Naive thymus-derived CD4-positive, alpha-beta T cell (primary cell): ENCODE measurements around the gene RGS5. TPM values are rescaled to one million over a fixed set of nuclear protein-coding genes. Genes with fewer than 3 reads are reported as not detected.

ENCODE experiments used
- ATAC-seq: fragments of 150-1000 bp; cut with Tn5 transposase; 2 replicates; pipeline ENCODE4 v1.10.0; 2021; ENCODE audit warnings: mild to moderate bottlenecking, moderate library complexity
- CTCF ChIA-PET: fragments of 350-600 bp; sonication (Branson Sonifier 250); formaldehyde crosslinking; loops from one replicate; lab custom pipeline; 2021; ENCODE audit warnings: antibody characterized with exemption; lab: Charles Lee
- POLR2A ChIA-PET: fragments of 350-600 bp; sonication (Branson Sonifier 250); formaldehyde crosslinking; loops from one replicate; lab custom pipeline; 2021; ENCODE audit warnings: antibody characterized with exemption, inconsistent platforms; lab: Charles Lee
- DNase-seq, 9 donors: peaks; one replicate each; pipeline versions ENCODE4 v3.0.0 to v3.0.0-alpha.2; 2020 to 2022; ENCODE audit warnings: mixed read lengths in 1 of 9
- H3K27ac ChIP-seq: one replicate; pipeline ENCODE4 v1.7.0; 2013; ENCODE audit warnings: mild to moderate bottlenecking, low read depth, low read length, moderate library complexity
- H3K27me3 ChIP-seq, 2 donors: one replicate each; pipeline ENCODE4 v1.7.0; 2013; ENCODE audit warnings: low read length in 2 of 2, mild to moderate bottlenecking in 2 of 2, moderate library complexity in 2 of 2; ENCODE audit not compliant: control insufficient read depth in 2 of 2, insufficient read depth in 2 of 2
- H3K36me3 ChIP-seq, 3 experiments: 1 replicate in 2 of 3; 2 replicates in 1 of 3; pipeline ENCODE4 v1.7.0; 2013; ENCODE audit warnings: low read length in 3 of 3, mild to moderate bottlenecking in 3 of 3, moderate library complexity in 1 of 3; ENCODE audit not compliant: insufficient read depth in 3 of 3, control insufficient read depth in 2 of 3
- H3K4me1 ChIP-seq, 2 donors: one replicate each; pipeline ENCODE4 v1.7.0; 2013; ENCODE audit warnings: low read length in 2 of 2, mild to moderate bottlenecking in 2 of 2, moderate library complexity in 1 of 2; ENCODE audit not compliant: control insufficient read depth in 2 of 2, insufficient read depth in 2 of 2
- H3K4me3 ChIP-seq: 2 replicates; pipeline ENCODE4 v1.7.0; 2013; ENCODE audit warnings: mild to moderate bottlenecking, low read length
- H3K9me3 ChIP-seq, 3 experiments: 1 replicate in 2 of 3; 2 replicates in 1 of 3; pipeline ENCODE4 v1.7.0; 2013; ENCODE audit warnings: low read length in 3 of 3; ENCODE audit not compliant: control insufficient read depth in 2 of 3
- H3K27ac Mint-ChIP-seq, 9 donors: one replicate each; pipeline ENCODE4 v1.8.0; 2020 to 2022; ENCODE audit warnings: mixed read lengths in 9 of 9, mild to moderate bottlenecking in 8 of 9, moderate library complexity in 5 of 9, inconsistent platforms in 2 of 9
- H3K27me3 Mint-ChIP-seq, 5 donors: one replicate each; pipeline ENCODE4 v1.8.0; 2021 to 2022; ENCODE audit warnings: mixed read lengths in 5 of 5, mild to moderate bottlenecking in 1 of 5
- H3K36me3 Mint-ChIP-seq, 5 donors: one replicate each; pipeline ENCODE4 v1.8.0; 2020 to 2022; ENCODE audit warnings: mixed read lengths in 5 of 5, mild to moderate bottlenecking in 3 of 5, inconsistent platforms in 1 of 5
- H3K4me1 Mint-ChIP-seq, 7 donors: one replicate each; pipeline ENCODE4 v1.8.0; 2020 to 2022; ENCODE audit warnings: mixed read lengths in 7 of 7, mild to moderate bottlenecking in 3 of 7, inconsistent platforms in 1 of 7
- H3K4me3 Mint-ChIP-seq, 10 donors: one replicate each; pipeline ENCODE4 v1.8.0; 2020 to 2022; ENCODE audit warnings: mild to moderate bottlenecking in 10 of 10, mixed read lengths in 10 of 10, moderate library complexity in 6 of 10, inconsistent platforms in 2 of 10
- H3K9me3 Mint-ChIP-seq, 11 donors: one replicate each; pipeline ENCODE4 v1.8.0; 2020 to 2022; ENCODE audit warnings: mixed read lengths in 11 of 11, mild to moderate bottlenecking in 4 of 11, inconsistent platforms in 1 of 11, moderate library complexity in 1 of 11
- intact Hi-C, 2 donors: fragments of 100-400 bp; cut with micrococcal nuclease; formaldehyde crosslinking; loops; one replicate each; pipeline ENCODE4 v1.15.1; 2023
- polyA plus RNA-seq, 2 donors: library from polyadenylated mRNA; unstranded; fragments of 300-500 nt; fragmentation: Illumina TruSeq; gene quantifications; one replicate each; pipeline ENCODE4 v1.2.3, GENCODE V29; 2021
- total RNA-seq, 6 experiments: library from RNA in 5 of 6; stranded (reverse) in 5 of 6; gene quantifications; 1 replicate in 5 of 6; 2 replicates in 1 of 6; pipeline ENCODE4 v1.2.3 and lab custom pipeline; 2021 to 2026

RGS5 gene
- total and polyA plus RNA-seq, 7 experiments from 2014 or later, result 0.50 to 7.6 (median 4.0) TPM

- H3K4me3 ChIP-seq, result no peak overlapping the region
- H3K27ac ChIP-seq, result no peak overlapping the region
- H3K4me1 ChIP-seq, result no peaks in the 10 kb centered on the region
- H3K36me3 Mint-ChIP-seq, result no peaks in the 10 kb centered on the region
- DNase-seq (peak in 6 of 9 donors; percentile 3 to 34 (median 10)), ATAC-seq (no peak)
- no peaks in the 10 kb centered on the region for H3K4me1 Mint-ChIP-seq
- H3K27me3 ChIP-seq, result no peaks in the 10 kb centered on the region
- ChIA-PET CTCF (interaction anchor here (0.6 to 0.8 kb wide), 2 partner anchors 601 to 817 kb away, joined by 3 read pairs; no protein-coding TSS in a partner anchor), POLR2A (no interaction called here)
- no peaks in the 10 kb centered on the region for H3K36me3 ChIP-seq
- H3K27me3 Mint-ChIP-seq, result peaks cover 0 to 13% (median 4%) of the 10 kb centered on the region in 5 donors
- intact Hi-C loops, result loop anchor here (1.0 to 10.0 kb wide), 5 partner anchors 143 to 1120 kb away; no protein-coding TSS in a partner anchor
- no peak overlapping the region for H3K27ac Mint-ChIP-seq
- H3K9me3 ChIP-seq, result no peaks in the 10 kb centered on the region
- no peak overlapping the region for H3K4me3 Mint-ChIP-seq
- no peaks in the 10 kb centered on the region for H3K9me3 Mint-ChIP-seq
These were observed 27.9 kb downstream of the RGS5 start for GRCh38 chr1:163174524-163175437.

DNA sequence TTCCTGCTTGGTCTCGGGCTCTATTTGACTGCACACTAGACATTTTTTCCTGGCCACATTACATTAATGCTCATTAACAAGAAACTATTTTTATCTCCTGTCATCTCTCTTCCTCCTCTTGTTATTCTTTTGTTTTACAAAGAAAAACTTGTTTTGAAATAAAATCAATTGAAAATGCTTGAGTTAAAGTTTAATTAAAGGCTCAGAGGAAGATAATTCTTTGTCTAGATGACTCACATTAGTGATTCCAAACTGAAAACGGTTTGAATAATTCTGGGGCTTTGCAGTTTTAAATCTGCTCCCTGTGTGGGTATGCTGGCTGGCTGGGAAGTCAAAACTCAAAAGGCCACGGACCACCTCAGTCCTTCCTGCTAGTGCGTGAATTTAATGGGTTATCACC is 29.6 kb downstream of the RGS5 start:
- Histone ChIP-seq H3K36me3 (no peaks in the 10 kb centered on the region), H3K27me3 (no peaks in the 10 kb centered on the region), H3K4me1 (no peaks in the 10 kb centered on the region), H3K27ac (no peak overlapping the region), H3K9me3 (no peaks in the 10 kb centered on the region), H3K4me3 (no peak overlapping the region)
- H3K27ac Mint-ChIP-seq, result no peak overlapping the region
- no peaks in the 10 kb centered on the region for H3K36me3 Mint-ChIP-seq
- DNase-seq (no peak), ATAC-seq (no peak)
- no peaks in the 10 kb centered on the region for H3K4me1 Mint-ChIP-seq
- intact Hi-C loops, result loop anchor here in 1 of 2 donors (5.0 to 10.0 kb wide), 2 partner anchors 144 to 1118 kb away; no protein-coding TSS in a partner anchor
- no peak overlapping the region for H3K4me3 Mint-ChIP-seq
- H3K27me3 Mint-ChIP-seq, result peaks cover 0 to 13% (median 4%) of the 10 kb centered on the region in 5 donors
- POLR2A ChIA-PET, result no interaction called here
- CTCF ChIA-PET, result no interaction called here
- H3K9me3 Mint-ChIP-seq, result no peaks in the 10 kb centered on the region

DNA sequence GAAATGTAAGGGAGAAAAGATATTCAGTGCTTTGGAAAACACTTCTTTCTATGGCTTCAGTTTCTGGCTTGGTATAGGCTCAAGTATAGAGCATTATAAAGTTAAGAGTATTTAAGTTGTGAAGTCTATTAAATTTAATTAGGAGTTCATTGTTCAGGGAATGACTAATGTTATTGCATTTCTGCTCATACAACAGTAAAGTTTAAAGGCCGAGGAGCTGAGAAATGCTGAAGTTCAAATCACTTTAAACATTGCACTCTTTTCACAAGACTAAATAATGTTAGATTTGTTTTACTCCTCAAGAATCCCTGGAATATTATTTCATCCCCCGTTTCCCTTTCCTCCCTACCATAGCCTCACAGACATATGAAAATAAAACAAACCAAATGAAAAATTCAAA is 30.1 kb downstream of the RGS5 start:
- Mint-ChIP-seq H3K36me3 (no peaks in the 10 kb centered on the region), H3K9me3 (no peaks in the 10 kb centered on the region), H3K27me3 (peaks cover 0 to 13% (median 4%) of the 10 kb centered on the region in 5 donors), H3K4me3 (no peak overlapping the region), H3K27ac (no peak overlapping the region), H3K4me1 (no peaks in the 10 kb centered on the region)
- Histone ChIP-seq H3K27ac (no peak overlapping the region), H3K9me3 (no peaks in the 10 kb centered on the region), H3K4me1 (no peaks in the 10 kb centered on the region), H3K36me3 (no peaks in the 10 kb centered on the region), H3K27me3 (no peaks in the 10 kb centered on the region), H3K4me3 (no peak overlapping the region)
- DNase-seq (no peak), ATAC-seq (no peak)
- intact Hi-C loops, result loop anchor here in 1 of 2 donors (5.0 to 10.0 kb wide), 2 partner anchors 145 to 1118 kb away; no protein-coding TSS in a partner anchor
- POLR2A ChIA-PET, result no interaction called here
- CTCF ChIA-PET, result no interaction called here

DNA sequence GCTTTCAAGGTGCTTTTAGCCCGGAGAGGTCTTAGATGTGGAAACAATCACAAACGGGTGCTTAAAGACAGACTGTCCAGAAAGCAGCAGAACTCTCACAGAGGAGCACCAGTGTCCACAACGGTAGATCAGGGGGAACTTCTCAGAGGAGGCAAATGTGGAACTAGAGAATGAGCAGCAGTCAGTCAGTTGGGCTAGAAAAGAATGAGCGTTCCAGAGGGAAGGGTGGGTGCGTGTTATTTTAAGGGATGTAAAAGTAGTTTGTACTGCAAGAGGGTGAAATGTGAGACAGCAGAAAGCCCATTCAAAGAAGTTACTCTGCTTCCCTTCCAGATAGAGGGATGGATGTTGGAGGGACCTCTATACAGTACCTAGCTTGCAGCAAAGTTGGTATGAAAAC is 30.9 kb downstream of the RGS5 start:
- H3K9me3 Mint-ChIP-seq, result no peaks in the 10 kb centered on the region
- intact Hi-C loops, result loop anchor here in 1 of 2 donors (5.0 to 10.0 kb wide), 2 partner anchors 145 to 1117 kb away; no protein-coding TSS in a partner anchor

DNA sequence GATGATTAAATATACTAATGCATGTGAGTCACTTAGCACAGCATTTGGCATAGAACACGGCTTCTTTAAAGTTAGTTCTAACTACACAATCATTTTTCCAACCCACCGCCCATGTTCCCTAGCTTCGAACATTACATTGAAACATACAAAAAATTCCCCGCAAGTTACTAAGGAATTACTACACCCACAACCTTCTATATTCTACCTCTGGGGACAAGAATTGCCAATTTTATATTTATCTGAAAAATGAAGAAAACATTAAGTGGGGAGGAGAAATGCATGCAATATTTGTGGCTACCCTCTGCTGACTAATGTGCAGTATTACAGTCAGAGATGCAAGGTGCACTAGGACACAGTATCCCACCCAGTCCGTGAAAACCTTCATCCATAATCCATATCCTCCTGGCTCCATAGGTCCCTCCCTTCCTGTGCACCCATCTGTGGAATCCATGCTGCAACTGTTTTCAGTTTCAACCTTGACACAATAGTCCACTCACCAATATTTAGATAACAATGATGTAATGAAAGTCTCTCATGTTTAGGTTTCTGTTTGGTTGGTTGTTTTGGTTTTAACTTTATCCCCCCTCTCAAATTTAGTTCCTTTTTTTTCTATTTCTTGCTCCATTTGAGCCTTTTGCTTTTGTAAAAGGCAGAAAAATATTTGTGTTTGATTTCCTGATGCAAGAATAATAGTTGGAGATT is 31.6 kb downstream of the RGS5 start:
- H3K27me3 Mint-ChIP-seq, result peaks cover 0 to 13% (median 4%) of the 10 kb centered on the region in 5 donors
- no peak overlapping the region for H3K4me3 Mint-ChIP-seq
- H3K36me3 ChIP-seq, result no peaks in the 10 kb centered on the region
- CTCF ChIA-PET, result no interaction called here
- no peak overlapping the region for H3K27ac ChIP-seq
- H3K4me1 Mint-ChIP-seq, result no peaks in the 10 kb centered on the region
- H3K9me3 Mint-ChIP-seq, result no peaks in the 10 kb centered on the region
- intact Hi-C loops, result loop anchor here in 1 of 2 donors (5.0 to 10.0 kb wide), 2 partner anchors 146 to 1116 kb away; no protein-coding TSS in a partner anchor
- no peaks in the 10 kb centered on the region for H3K27me3 ChIP-seq
- H3K9me3 ChIP-seq, result no peaks in the 10 kb centered on the region
- ATAC-seq (no peak), DNase-seq (no peak)
- H3K27ac Mint-ChIP-seq, result no peak overlapping the region
- POLR2A ChIA-PET, result no interaction called here
- H3K36me3 Mint-ChIP-seq, result peaks cover 0 to 4% (median 0%) of the 10 kb centered on the region in 5 donors
- H3K4me3 ChIP-seq, result no peak overlapping the region
- no peaks in the 10 kb centered on the region for H3K4me1 ChIP-seq

More for the DNA sequence above, 30.9 kb downstream of the RGS5 start:
- Histone ChIP-seq H3K4me3 (no peak overlapping the region), H3K4me1 (no peaks in the 10 kb centered on the region), H3K9me3 (no peaks in the 10 kb centered on the region), H3K36me3 (no peaks in the 10 kb centered on the region), H3K27me3 (no peaks in the 10 kb centered on the region), H3K27ac (no peak overlapping the region)
- H3K36me3 Mint-ChIP-seq, result peaks cover 0 to 4% (median 0%) of the 10 kb centered on the region in 5 donors
- no peak overlapping the region for H3K27ac Mint-ChIP-seq
- CTCF ChIA-PET, result no interaction called here
- DNase-seq (no peak), ATAC-seq (no peak)
- H3K27me3 Mint-ChIP-seq, result peaks cover 0 to 13% (median 4%) of the 10 kb centered on the region in 5 donors
- H3K4me3 Mint-ChIP-seq, result no peak overlapping the region
- POLR2A ChIA-PET, result no interaction called here
- no peaks in the 10 kb centered on the region for H3K4me1 Mint-ChIP-seq

DNA sequence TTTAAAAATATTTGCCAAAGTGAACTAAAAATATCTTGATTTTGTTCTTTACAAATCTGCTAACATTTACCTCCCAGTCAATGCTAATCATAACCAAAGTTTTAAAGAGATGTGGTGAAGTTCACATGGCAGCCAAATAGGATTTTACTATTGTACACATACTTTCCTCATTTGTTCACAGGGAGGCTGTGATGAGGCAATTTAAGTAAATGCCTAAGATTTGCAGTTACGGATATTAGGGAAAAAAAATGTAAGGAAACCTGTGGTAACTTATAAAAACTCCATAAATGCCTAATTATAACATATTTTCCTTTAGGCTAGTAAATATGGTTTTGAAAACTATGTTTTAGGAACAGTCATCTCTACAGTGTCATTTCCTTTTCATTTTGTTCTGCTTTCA is 32.4 kb downstream of the RGS5 start:
- Mint-ChIP-seq H3K9me3 (no peaks in the 10 kb centered on the region), H3K27me3 (peaks cover 0 to 13% (median 4%) of the 10 kb centered on the region in 5 donors), H3K36me3 (peaks cover 0 to 7% (median under 1%) of the 10 kb centered on the region in 5 donors), H3K4me1 (no peaks in the 10 kb centered on the region), H3K4me3 (no peak overlapping the region), H3K27ac (no peak overlapping the region)
- ChIA-PET CTCF (no interaction called here), POLR2A (no interaction called here)
- H3K27ac ChIP-seq, result no peak overlapping the region
- H3K36me3 ChIP-seq, result no peaks in the 10 kb centered on the region
- no peaks in the 10 kb centered on the region for H3K4me1 ChIP-seq
- H3K27me3 ChIP-seq, result no peaks in the 10 kb centered on the region
- ATAC-seq (no peak), DNase-seq (no peak)
- no peaks in the 10 kb centered on the region for H3K9me3 ChIP-seq
- H3K4me3 ChIP-seq, result no peak overlapping the region
- intact Hi-C loops, result loop anchor here in 1 of 2 donors (5.0 to 10.0 kb wide), 2 partner anchors 147 to 1116 kb away; no protein-coding TSS in a partner anchor
